Measurements from ENCODE around the gene METTL27.

DNA sequence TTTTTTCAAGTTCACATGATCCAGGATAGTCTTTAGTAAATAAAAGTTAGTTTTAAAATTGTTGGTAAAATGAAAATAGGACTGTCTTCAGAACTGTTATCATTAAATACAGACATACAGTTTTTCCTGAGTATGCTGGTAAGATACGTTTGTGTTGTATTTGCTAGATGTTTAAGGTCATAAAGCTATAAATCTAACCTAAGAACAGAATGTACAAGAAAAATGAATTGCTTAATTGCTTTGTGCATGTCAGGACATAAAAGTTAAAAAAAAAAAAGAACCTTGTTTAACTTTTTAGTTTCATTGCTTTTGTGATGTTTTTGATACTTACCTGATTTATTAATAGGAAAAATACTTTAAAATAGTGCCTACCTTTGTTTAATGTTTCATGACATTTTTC, 40.7 kb downstream of the METTL27 start:
- TF ChIP-seq CTCF (IDR thresholded peaks at IDR 0.05) (no peak), POLR2A (IDR thresholded peaks at IDR 0.05) (no peak)

All from thyroid gland (tissue), 4 donors.